Rectal smooth muscle tissue (tissue), 1 donor: ENCODE data around the gene LRRN4.

ENCODE experiments used
- H3K27ac ChIP-seq: one replicate; pipeline ENCODE4 v1.7.0; 2013; ENCODE audit warnings: low read depth, low read length, inconsistent platforms
- H3K27me3 ChIP-seq: one replicate; pipeline ENCODE4 v1.7.0; 2013; ENCODE audit warnings: low read length; ENCODE audit not compliant: control insufficient read depth, insufficient read depth
- H3K36me3 ChIP-seq: one replicate; pipeline ENCODE4 v1.7.0; 2013; ENCODE audit warnings: low read length; ENCODE audit not compliant: control insufficient read depth, insufficient read depth
- H3K4me1 ChIP-seq: one replicate; pipeline ENCODE4 v1.7.0; 2013; ENCODE audit warnings: low read length; ENCODE audit not compliant: control insufficient read depth, insufficient read depth
- H3K4me3 ChIP-seq: one replicate; pipeline ENCODE4 v1.7.0; 2013; ENCODE audit warnings: low read length
- H3K9ac ChIP-seq: one replicate; pipeline ENCODE4 v1.7.0; 2013; ENCODE audit warnings: low read length

LRRN4 gene

DNA sequence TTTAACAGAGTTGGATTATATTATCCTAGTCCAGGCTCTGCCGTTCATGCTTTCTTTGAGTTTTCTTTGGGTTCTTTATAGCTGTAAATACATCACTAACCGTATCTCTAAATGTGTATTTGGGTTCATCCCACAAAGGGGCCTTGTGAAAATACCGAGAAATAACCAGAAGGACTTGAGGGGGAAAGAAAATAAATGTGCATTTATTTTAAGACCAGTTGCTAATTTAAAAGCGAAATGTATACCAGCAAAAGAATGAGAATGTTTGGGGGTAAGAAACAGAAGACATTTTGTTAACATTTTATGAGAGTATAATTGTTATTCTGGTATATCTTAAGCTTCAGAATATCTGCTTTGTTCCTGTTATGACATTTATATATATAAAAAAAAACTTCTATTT lies 38.9 kb downstream of the LRRN4 start:
- Histone ChIP-seq H3K9ac (no peak overlapping the region), H3K27me3 (no peaks in the 10 kb centered on the region), H3K4me1 (no peaks in the 10 kb centered on the region), H3K36me3 (peaks cover 21% of the 10 kb centered on the region), H3K4me3 (no peak overlapping the region), H3K27ac (no peak overlapping the region)

GRCh38 chr20:6014017-6014416 lies 39.8 kb downstream of the LRRN4 start:
- H3K9ac ChIP-seq: no peak overlapping the region
- peaks cover 21% of the 10 kb centered on the region for H3K36me3 ChIP-seq
- H3K4me1 ChIP-seq: no peaks in the 10 kb centered on the region
- H3K4me3 ChIP-seq: no peak overlapping the region
- no peak overlapping the region for H3K27ac ChIP-seq
- no peaks in the 10 kb centered on the region for H3K27me3 ChIP-seq

GRCh38 chr20:6012179-6012578 lies 41.7 kb downstream of the LRRN4 start:
- Histone ChIP-seq H3K4me1 (peaks cover 11% of the 10 kb centered on the region), H3K9ac (no peak overlapping the region), H3K27me3 (no peaks in the 10 kb centered on the region), H3K36me3 (peaks cover 21% of the 10 kb centered on the region), H3K4me3 (no peak overlapping the region), H3K27ac (no peak overlapping the region)

- Histone ChIP-seq H3K4me3 (peak overlapping the region; percentile 21), H3K4me1 (peaks cover 20% of the 10 kb centered on the region), H3K9ac (no peak overlapping the region), H3K36me3 (peaks cover 10% of the 10 kb centered on the region), H3K27ac (no peak overlapping the region), H3K27me3 (no peaks in the 10 kb centered on the region)
Measured at GRCh38 chr20:6008254-6008653, 45.6 kb downstream of the LRRN4 start.

- peaks cover 20% of the 10 kb centered on the region for H3K4me1 ChIP-seq
- peaks cover 9% of the 10 kb centered on the region for H3K36me3 ChIP-seq
- peak overlapping the region; percentile 74 for H3K4me3 ChIP-seq
- no peak overlapping the region for H3K9ac ChIP-seq
- H3K27me3 ChIP-seq: no peaks in the 10 kb centered on the region
- H3K27ac ChIP-seq: no peak overlapping the region
Measured at GRCh38 chr20:6007529-6008103, 46.2 kb downstream of the LRRN4 start.

DNA sequence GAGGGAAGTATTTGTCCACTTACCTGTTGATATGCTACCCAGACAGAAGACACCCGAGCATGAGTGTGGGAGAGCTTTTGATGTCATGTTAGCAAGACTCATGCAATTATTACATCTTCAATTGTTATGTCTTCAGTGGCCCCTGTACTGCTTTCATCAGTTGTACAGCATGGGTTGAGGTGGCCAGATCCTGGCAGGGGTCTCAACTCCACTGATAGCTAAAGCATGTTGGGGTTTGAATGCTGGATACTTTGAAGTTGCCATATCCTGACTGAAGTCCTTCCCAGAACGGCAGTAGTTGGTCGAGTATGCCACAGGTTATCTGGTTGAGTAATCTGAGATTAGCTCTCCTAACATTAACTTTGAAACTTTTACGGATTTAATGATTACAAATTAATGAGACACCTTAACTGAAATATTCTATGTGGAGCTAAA lies 46.7 kb downstream of the LRRN4 start:
- peaks cover 8% of the 10 kb centered on the region for H3K36me3 ChIP-seq
- H3K4me3 ChIP-seq: peak overlapping the region; percentile 74
- no peaks in the 10 kb centered on the region for H3K27me3 ChIP-seq
- peaks cover 20% of the 10 kb centered on the region for H3K4me1 ChIP-seq
- H3K27ac ChIP-seq: no peak overlapping the region
- no peak overlapping the region for H3K9ac ChIP-seq

DNA sequence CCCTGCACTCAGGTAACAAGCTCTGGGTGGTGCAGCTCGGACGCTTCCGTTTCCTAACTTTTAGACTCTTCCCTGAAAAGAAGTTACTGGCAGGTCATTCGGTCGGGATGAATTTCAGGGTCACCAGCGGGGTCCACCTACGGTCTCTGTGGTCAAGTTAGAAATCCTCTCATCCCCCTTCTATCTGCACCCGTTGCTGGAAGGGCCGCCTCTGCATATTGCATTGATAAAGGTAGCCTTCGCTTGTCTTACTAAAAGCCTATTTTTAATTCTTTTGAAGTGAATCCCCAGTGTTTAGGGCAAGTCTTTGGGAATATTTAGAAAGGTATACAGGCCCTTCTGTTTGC lies 47.3 kb downstream of the LRRN4 start:
- Histone ChIP-seq H3K27ac (peak overlapping the region; percentile 77), H3K27me3 (no peaks in the 10 kb centered on the region), H3K4me1 (peaks cover 20% of the 10 kb centered on the region), H3K4me3 (peak overlapping the region; percentile 74), H3K36me3 (peaks cover 6% of the 10 kb centered on the region), H3K9ac (peak overlapping the region; percentile 35)

DNA sequence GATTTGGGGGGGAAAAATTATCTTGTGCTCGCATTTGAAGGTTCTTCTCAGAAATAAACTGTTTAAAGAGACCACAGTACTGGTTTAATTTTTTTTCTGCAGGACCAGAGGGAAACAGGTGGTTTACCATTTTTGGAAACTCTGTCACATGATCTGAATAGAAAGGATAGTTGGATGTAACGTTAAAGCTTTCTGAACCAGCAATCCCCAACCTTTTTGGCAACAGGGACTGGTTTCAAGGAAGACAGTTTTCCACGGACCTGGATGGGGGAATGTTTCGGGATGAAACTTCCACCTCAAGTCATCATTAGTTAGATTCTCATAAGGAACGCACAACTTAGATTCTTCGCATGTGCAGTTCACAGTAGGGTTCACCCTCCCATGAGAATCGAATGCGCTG lies 53.0 kb downstream of the LRRN4 start:
- no peak overlapping the region for H3K27ac ChIP-seq
- H3K27me3 ChIP-seq: no peaks in the 10 kb centered on the region

DNA sequence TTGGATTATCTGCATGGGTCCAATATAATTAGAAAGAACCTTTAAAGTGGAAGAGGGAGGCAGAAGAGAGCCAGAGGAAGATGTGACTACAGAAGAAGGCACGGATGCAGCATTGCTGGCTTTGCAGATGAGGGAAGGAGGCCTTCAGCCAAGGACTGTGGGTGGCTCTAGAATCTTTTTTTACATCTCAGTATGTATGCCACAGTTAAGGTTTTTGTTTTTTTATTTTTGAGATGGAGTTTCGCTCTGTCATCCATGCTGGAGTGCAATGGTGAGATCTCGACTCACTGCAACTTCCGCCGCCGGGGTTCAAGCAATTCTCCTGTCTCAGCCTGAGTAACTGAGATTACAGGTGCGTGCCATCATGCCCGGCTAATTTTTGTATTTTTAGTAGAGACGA lies 54.1 kb downstream of the LRRN4 start:
- Histone ChIP-seq H3K36me3 (no peaks in the 10 kb centered on the region), H3K27ac (no peak overlapping the region), H3K9ac (no peak overlapping the region), H3K4me1 (no peaks in the 10 kb centered on the region), H3K27me3 (no peaks in the 10 kb centered on the region), H3K4me3 (no peak overlapping the region)

More for the DNA sequence above, 53.0 kb downstream of the LRRN4 start:
- Histone ChIP-seq H3K4me1 (peaks cover 4% of the 10 kb centered on the region), H3K9ac (no peak overlapping the region), H3K4me3 (no peak overlapping the region), H3K36me3 (no peaks in the 10 kb centered on the region)

DNA sequence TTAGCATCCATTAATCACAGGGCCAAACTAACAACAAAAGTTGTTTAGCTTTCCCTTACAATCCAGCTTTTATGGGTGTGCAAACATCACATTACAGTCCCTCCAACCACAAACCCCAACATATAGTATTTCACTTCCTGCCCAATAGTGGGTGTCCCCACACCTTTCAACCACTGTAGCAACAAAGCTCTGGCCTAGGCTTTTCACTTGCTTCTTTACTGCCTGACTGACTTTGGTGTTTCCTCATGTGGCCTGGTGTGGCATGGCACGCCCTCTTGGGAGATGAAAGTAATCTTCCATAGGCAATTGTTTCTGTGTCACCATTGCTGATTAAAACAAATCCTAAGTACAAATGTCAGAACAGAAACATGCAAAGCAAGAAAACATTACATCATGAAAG lies 57.1 kb downstream of the LRRN4 start:
- Histone ChIP-seq H3K27ac (no peak overlapping the region), H3K36me3 (no peaks in the 10 kb centered on the region), H3K27me3 (no peaks in the 10 kb centered on the region), H3K4me1 (no peaks in the 10 kb centered on the region), H3K4me3 (no peak overlapping the region), H3K9ac (no peak overlapping the region)

GRCh38 chr20:5991623-5992441 lies 62.0 kb downstream of the LRRN4 start:
- Histone ChIP-seq H3K4me3 (no peak overlapping the region), H3K27ac (no peak overlapping the region)

DNA sequence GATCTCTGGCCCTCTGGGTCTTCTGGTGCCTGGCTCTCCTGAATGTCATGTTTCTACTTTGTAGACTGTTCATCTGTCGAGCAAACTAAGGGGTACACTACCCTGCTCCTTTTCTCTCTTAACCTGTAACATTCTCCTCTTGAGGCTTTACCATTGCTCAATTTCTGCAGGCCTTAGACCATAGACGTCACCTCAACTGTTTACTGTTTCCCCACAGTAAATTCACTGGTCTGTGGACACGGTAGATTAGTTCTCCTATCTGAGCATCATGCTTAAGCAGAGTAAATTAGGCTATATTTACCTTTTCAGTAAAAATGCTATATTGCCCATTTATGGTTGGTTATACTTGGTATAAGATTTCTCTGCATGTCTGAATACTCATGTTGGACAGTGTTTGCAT lies 62.9 kb downstream of the LRRN4 start:
- H3K4me3 ChIP-seq: no peak overlapping the region
- no peaks in the 10 kb centered on the region for H3K27me3 ChIP-seq
- no peak overlapping the region for H3K27ac ChIP-seq
- no peaks in the 10 kb centered on the region for H3K4me1 ChIP-seq
- no peak overlapping the region for H3K9ac ChIP-seq
- no peaks in the 10 kb centered on the region for H3K36me3 ChIP-seq

More at GRCh38 chr20:5991623-5992441, 62.0 kb downstream of the LRRN4 start:
- H3K27me3 ChIP-seq: no peaks in the 10 kb centered on the region
- no peaks in the 10 kb centered on the region for H3K4me1 ChIP-seq
- H3K36me3 ChIP-seq: no peaks in the 10 kb centered on the region
- no peak overlapping the region for H3K9ac ChIP-seq
